Naive thymus-derived CD8-positive, alpha-beta T cell (primary cell): Measurements from ENCODE around the gene CEP135. TPM values are rescaled to one million over a fixed set of nuclear protein-coding genes. Genes with fewer than 3 reads are reported as not detected.

ENCODE experiments used
- ATAC-seq, 2 donors: fragments of 150-1000 bp; cut with Tn5 transposase in 1 of 2; sonication (Bioruptor Pico), chemical (Tn5 transposase) in 1 of 2; 1 replicate in 1 of 2; 2 replicates in 1 of 2; pipeline ENCODE4 v1.10.0; 2021; ENCODE audit warnings: mild to moderate bottlenecking in 2 of 2, moderate library complexity in 2 of 2
- POLR2A ChIA-PET: fragments of 350-600 bp; sonication (Branson Sonifier 250); formaldehyde crosslinking; loops from one replicate; lab custom pipeline; 2021; ENCODE audit warnings: antibody characterized with exemption; lab: Charles Lee
- DNase-seq, 10 donors: peaks; one replicate each; pipeline versions ENCODE4 v3.0.0 to v3.0.0-alpha.2; 2020 to 2022
- H3K27ac Mint-ChIP-seq, 10 donors: one replicate each; pipeline ENCODE4 v1.8.0; 2020 to 2022; ENCODE audit warnings: mild to moderate bottlenecking in 10 of 10, mixed read lengths in 10 of 10, moderate library complexity in 4 of 10, inconsistent platforms in 1 of 10
- H3K27me3 Mint-ChIP-seq, 5 donors: one replicate each; pipeline ENCODE4 v1.8.0; 2021 to 2022; ENCODE audit warnings: mixed read lengths in 5 of 5
- H3K36me3 Mint-ChIP-seq, 3 donors: one replicate each; pipeline ENCODE4 v1.8.0; 2020 to 2022; ENCODE audit warnings: mixed read lengths in 3 of 3, mild to moderate bottlenecking in 2 of 3, inconsistent platforms in 1 of 3
- H3K4me1 Mint-ChIP-seq, 4 donors: one replicate each; pipeline ENCODE4 v1.8.0; 2021 to 2022; ENCODE audit warnings: mixed read lengths in 4 of 4
- H3K4me3 Mint-ChIP-seq, 10 donors: one replicate each; pipeline ENCODE4 v1.8.0; 2020 to 2022; ENCODE audit warnings: mild to moderate bottlenecking in 10 of 10, mixed read lengths in 10 of 10, moderate library complexity in 6 of 10, inconsistent platforms in 1 of 10
- H3K9me3 Mint-ChIP-seq, 9 donors: one replicate each; pipeline ENCODE4 v1.8.0; 2020 to 2022; ENCODE audit warnings: mixed read lengths in 9 of 9, mild to moderate bottlenecking in 3 of 9, inconsistent platforms in 1 of 9, moderate library complexity in 1 of 9
- polyA plus RNA-seq, 3 donors: library from polyadenylated mRNA; unstranded; fragments of 300-500 nt; fragmentation: Illumina TruSeq; gene quantifications; one replicate each; pipeline ENCODE4 v1.2.3, GENCODE V29; 2021
- total RNA-seq, 8 experiments: library from RNA in 2 of 8; stranded (reverse) in 2 of 8; gene quantifications; one replicate each; pipeline ENCODE4 v1.2.3 and lab custom pipeline; 2021 to 2026

CEP135 gene
- total and polyA plus RNA-seq, 5 experiments from 2014 or later: 7.9 to 31.5 (median 13.8) TPM

DNA sequence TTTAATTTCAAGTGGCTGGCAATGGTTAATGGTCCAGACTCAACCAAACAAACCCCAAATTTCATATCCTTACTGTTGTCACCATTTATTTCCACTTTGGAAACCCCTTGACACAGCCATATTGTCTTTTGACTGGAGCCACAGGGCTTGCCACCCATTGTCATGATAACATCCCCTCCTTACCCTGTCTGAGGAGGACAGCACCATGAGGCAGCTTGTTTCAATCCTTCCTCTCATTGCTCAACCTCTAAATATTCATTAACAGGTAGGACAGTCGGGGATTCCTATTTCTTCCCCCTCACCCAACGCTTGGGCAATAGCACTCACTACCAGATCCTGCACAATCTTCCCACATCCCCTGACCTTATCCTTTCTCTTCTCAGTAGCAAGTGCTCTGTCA is 92.1 kb downstream of the CEP135 start:
- DNase-seq: no peak
- ATAC-seq: no peak
- H3K9me3 Mint-ChIP-seq: peaks cover 0 to 2% (median 0%) of the 10 kb centered on the region in 9 donors
- H3K27ac Mint-ChIP-seq: no peak overlapping the region
- H3K4me1 Mint-ChIP-seq: peaks cover 0 to 4% (median 0%) of the 10 kb centered on the region in 4 donors
- H3K4me3 Mint-ChIP-seq: no peak overlapping the region
- POLR2A ChIA-PET: no interaction called here
- no peaks in the 10 kb centered on the region for H3K36me3 Mint-ChIP-seq
- peaks cover 5 to 24% (median 14%) of the 10 kb centered on the region in 5 donors for H3K27me3 Mint-ChIP-seq

DNA sequence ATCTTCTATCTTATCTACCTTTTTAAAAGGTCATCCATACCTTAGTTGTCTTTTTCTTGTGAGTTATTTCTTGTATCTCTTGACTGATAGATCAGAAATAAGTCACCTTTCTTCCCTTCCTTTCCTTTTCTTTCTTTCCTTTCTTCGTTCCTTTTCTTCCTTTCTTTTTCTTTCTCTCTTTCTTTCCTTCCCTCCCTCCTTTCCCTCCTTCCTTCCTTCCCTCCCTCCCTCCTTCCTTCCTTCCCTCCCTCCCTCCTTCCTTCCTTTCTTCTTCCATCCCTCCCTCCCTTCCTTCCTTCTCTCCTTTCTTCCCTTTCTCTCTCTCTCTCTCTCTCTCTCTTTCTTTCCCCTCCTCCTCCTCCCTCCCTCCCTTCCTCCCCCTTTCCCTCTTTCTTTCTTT is 93.5 kb downstream of the CEP135 start:
- DNase-seq (no peak), ATAC-seq (no peak)
- H3K27me3 Mint-ChIP-seq: peaks cover 11 to 37% (median 20%) of the 10 kb centered on the region in 5 donors
- H3K4me1 Mint-ChIP-seq: peaks cover 0 to 4% (median 0%) of the 10 kb centered on the region in 4 donors
- no peak overlapping the region for H3K27ac Mint-ChIP-seq
- H3K4me3 Mint-ChIP-seq: no peak overlapping the region
- POLR2A ChIA-PET: no interaction called here
- peaks cover 0 to 2% (median 0%) of the 10 kb centered on the region in 9 donors for H3K9me3 Mint-ChIP-seq
- no peaks in the 10 kb centered on the region for H3K36me3 Mint-ChIP-seq

GRCh38 chr4:56048383-56048701 is 99.6 kb downstream of the CEP135 start:
- POLR2A ChIA-PET: no interaction called here
- peaks cover 0 to 1% (median 0%) of the 10 kb centered on the region in 9 donors for H3K9me3 Mint-ChIP-seq
- H3K4me1 Mint-ChIP-seq: peaks cover 1 to 15% (median 12%) of the 10 kb centered on the region in 4 donors
- ATAC-seq (no peak), DNase-seq (no peak)
- no peak overlapping the region for H3K27ac Mint-ChIP-seq
- peak overlapping the region in 9 of 10 donors; percentile 52 to 80 (median 71) for H3K4me3 Mint-ChIP-seq
- H3K27me3 Mint-ChIP-seq: peaks cover 25 to 57% (median 39%) of the 10 kb centered on the region in 5 donors
- H3K36me3 Mint-ChIP-seq: peaks cover 0 to 2% (median 0%) of the 10 kb centered on the region in 3 donors

DNA sequence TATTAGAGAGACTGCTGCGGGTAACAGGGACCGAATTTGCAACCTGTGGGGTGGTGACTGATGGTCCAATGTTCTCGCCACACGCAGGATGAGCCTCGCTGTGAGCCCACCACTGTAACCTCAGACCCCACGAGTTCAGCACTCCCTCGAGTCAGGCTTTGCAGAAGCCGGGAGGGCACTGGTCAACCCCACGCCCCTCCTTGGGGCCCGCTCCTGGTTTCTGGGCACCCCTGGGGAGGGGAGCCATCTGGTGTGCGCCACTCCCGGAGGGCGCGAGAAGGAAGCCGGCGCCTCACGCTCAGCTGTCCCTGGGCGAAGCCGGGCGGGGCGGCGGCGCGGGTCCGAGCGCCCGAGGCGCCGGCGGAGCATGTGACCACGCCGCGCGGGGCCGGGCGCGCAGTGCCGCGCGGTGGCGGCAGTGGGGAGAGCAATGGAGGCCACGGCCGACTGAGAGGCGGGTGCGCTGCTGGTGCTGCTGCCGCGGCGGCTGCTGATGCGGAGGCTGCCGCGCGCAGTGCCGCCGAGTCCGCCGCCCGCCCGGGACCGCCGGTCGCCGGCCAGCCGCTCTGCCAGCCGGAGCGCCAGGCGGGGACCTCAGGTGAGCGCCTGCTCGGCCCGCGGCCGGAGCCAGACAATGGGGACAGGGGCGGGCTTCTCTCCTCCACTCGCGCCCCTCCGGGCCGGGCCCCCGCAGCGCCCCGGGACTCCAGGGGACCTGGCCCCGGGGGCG is 100.1 kb downstream of the CEP135 start:
- DNase-seq: peak in 3 of 10 donors; percentile 11 to 14 (median 12)
- Mint-ChIP-seq H3K4me3 (peak overlapping the region; percentile 52 to 80 (median 69)), H3K27me3 (peaks cover 25 to 57% (median 39%) of the 10 kb centered on the region in 5 donors), H3K27ac (no peak overlapping the region), H3K36me3 (peaks cover 0 to 2% (median 0%) of the 10 kb centered on the region in 3 donors), H3K4me1 (peaks cover 1 to 15% (median 12%) of the 10 kb centered on the region in 4 donors), H3K9me3 (peaks cover 0 to 1% (median 0%) of the 10 kb centered on the region in 9 donors)
- POLR2A ChIA-PET: no interaction called here
- peak; percentile 83 for ATAC-seq

- DNase-seq (no peak), ATAC-seq (no peak)
- H3K9me3 Mint-ChIP-seq: peaks cover 0 to 1% (median 0%) of the 10 kb centered on the region in 9 donors
- peaks cover 28 to 61% (median 42%) of the 10 kb centered on the region in 5 donors for H3K27me3 Mint-ChIP-seq
- peaks cover 1 to 15% (median 12%) of the 10 kb centered on the region in 4 donors for H3K4me1 Mint-ChIP-seq
- H3K27ac Mint-ChIP-seq: no peak overlapping the region
- peak overlapping the region in 2 of 10 donors; percentile 5 to 78 for H3K4me3 Mint-ChIP-seq
- H3K36me3 Mint-ChIP-seq: peaks cover 0 to 2% (median 0%) of the 10 kb centered on the region in 3 donors
- POLR2A ChIA-PET: no interaction called here
Observed at GRCh38 chr4:56050625-56051024, 101.9 kb downstream of the CEP135 start.

DNA sequence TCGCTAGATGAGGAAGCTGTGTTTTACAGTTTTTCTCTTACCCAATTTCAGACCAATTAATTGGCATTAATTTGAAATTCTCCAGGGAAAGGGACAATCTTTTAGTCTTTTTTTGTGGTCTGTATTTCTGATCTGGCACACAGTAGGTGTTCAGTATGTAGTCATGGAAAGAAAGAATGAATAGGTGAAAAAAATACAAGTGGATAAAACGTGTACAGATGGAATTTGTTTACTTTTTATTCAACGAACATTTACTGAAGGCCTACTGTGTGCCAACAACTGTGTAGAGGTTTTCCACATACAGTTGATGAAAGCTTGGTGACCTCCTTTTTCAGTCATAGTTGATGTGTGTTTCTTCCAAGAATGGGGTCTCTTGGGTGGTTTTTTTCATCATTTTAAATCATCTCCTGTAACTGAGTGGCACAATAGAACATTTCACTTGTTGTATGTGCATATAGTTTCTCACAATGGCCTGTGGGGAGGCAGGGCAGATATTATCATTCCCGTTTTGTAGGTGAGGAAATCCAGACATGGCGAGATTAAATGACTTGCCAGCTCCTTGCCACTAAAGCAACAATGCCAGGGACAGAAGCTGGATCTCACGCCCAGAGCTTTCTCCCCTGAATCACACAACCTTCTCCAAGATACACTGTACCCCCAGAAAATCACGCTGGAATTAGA is 102.4 kb downstream of the CEP135 start:
- POLR2A ChIA-PET: no interaction called here
- H3K27me3 Mint-ChIP-seq: peaks cover 28 to 59% (median 42%) of the 10 kb centered on the region in 5 donors

DNA sequence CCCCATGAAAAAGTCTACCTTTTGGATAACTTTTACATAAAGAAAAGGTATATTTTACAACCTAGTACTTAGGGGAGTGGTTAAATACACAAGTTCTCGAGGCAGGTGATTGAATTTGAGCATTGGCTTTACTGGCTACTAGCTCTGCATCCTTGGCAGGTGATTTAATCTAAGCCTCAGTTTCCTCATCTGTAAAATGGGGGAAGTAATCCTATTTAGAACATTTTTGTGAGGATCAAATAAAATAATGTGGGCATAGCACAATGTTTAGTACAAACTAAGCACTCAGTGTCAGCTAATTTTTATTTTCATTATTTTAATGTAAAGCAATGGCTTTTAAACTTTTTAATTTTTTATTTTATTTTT is 102.9 kb downstream of the CEP135 start:
- no peak for ATAC-seq
- H3K27ac Mint-ChIP-seq: no peak overlapping the region
- H3K36me3 Mint-ChIP-seq: peaks cover 0 to 2% (median 0%) of the 10 kb centered on the region in 3 donors
- DNase-seq: no peak
- POLR2A ChIA-PET: no interaction called here
- H3K9me3 Mint-ChIP-seq: peaks cover 0 to 1% (median 0%) of the 10 kb centered on the region in 9 donors
- peaks cover 28 to 53% (median 42%) of the 10 kb centered on the region in 5 donors for H3K27me3 Mint-ChIP-seq
- no peak overlapping the region for H3K4me3 Mint-ChIP-seq
- H3K4me1 Mint-ChIP-seq: peaks cover 1 to 15% (median 12%) of the 10 kb centered on the region in 4 donors

More for the DNA sequence above, 102.4 kb downstream of the CEP135 start:
- peaks cover 0 to 2% (median 0%) of the 10 kb centered on the region in 3 donors for H3K36me3 Mint-ChIP-seq
- H3K4me3 Mint-ChIP-seq: no peak overlapping the region
- DNase-seq: no peak
- peaks cover 1 to 15% (median 12%) of the 10 kb centered on the region in 4 donors for H3K4me1 Mint-ChIP-seq
- H3K9me3 Mint-ChIP-seq: peaks cover 0 to 1% (median 0%) of the 10 kb centered on the region in 9 donors
- no peak for ATAC-seq
- no peak overlapping the region for H3K27ac Mint-ChIP-seq

- Mint-ChIP-seq H3K27ac (no peak overlapping the region), H3K36me3 (peaks cover 0 to 2% (median 0%) of the 10 kb centered on the region in 3 donors), H3K27me3 (peaks cover 28 to 45% (median 37%) of the 10 kb centered on the region in 5 donors), H3K4me3 (no peak overlapping the region), H3K4me1 (peaks cover 1 to 15% (median 12%) of the 10 kb centered on the region in 4 donors), H3K9me3 (peaks cover 0 to 1% (median 0%) of the 10 kb centered on the region in 9 donors)
- no peak for ATAC-seq
- DNase-seq: no peak
- POLR2A ChIA-PET: no interaction called here
Observed at GRCh38 chr4:56052481-56052880, 103.7 kb downstream of the CEP135 start.

GRCh38 chr4:56052966-56053365 is 104.2 kb downstream of the CEP135 start:
- Mint-ChIP-seq H3K4me1 (peaks cover 1 to 15% (median 12%) of the 10 kb centered on the region in 4 donors), H3K36me3 (peaks cover 0 to 2% (median 0%) of the 10 kb centered on the region in 3 donors), H3K27ac (no peak overlapping the region), H3K4me3 (no peak overlapping the region), H3K9me3 (peaks cover 0 to 1% (median 0%) of the 10 kb centered on the region in 9 donors), H3K27me3 (peaks cover 28 to 44% (median 38%) of the 10 kb centered on the region in 5 donors)
- ATAC-seq: no peak
- POLR2A ChIA-PET: no interaction called here
- DNase-seq: no peak

- Mint-ChIP-seq H3K27ac (peak overlapping the region in 1 of 10 donors; percentile 40), H3K4me3 (no peak overlapping the region), H3K4me1 (peaks cover 0 to under 1% (median under 1%) of the 10 kb centered on the region in 4 donors), H3K36me3 (peaks cover 0 to 2% (median 0%) of the 10 kb centered on the region in 3 donors), H3K9me3 (peaks cover 0 to 6% (median 0%) of the 10 kb centered on the region in 9 donors), H3K27me3 (peaks cover 20 to 41% (median 29%) of the 10 kb centered on the region in 5 donors)
- POLR2A ChIA-PET: no interaction called here
- no peak for DNase-seq
- no peak for ATAC-seq
Observed at GRCh38 chr4:56055027-56055977, 106.6 kb downstream of the CEP135 start.

DNA sequence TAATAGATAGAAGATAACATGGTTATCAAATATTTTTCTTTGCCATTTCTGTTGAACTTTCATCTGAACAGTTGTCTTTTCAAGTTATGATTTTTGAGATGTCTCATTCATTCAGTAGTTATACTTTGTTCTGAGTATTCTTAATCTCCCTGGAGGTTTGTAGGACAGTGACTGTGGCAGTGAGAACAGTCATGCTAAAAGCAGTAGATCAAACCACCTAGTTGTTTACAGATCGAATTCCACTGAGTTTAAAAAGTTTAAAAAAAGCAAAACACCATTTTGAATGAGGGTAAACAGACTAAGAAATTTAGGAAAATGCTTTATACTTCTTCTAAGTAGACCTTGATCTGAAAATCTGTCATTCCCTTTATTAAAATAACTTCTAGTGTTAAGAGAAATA is 107.2 kb downstream of the CEP135 start:
- no peaks in the 10 kb centered on the region for H3K36me3 Mint-ChIP-seq
- H3K4me1 Mint-ChIP-seq: no peaks in the 10 kb centered on the region
- no peak overlapping the region for H3K4me3 Mint-ChIP-seq
- DNase-seq: no peak
- no peak for ATAC-seq
- H3K27me3 Mint-ChIP-seq: peaks cover 16 to 39% (median 25%) of the 10 kb centered on the region in 5 donors
- H3K27ac Mint-ChIP-seq: no peak overlapping the region
- H3K9me3 Mint-ChIP-seq: peaks cover 0 to 10% (median 0%) of the 10 kb centered on the region in 9 donors
- POLR2A ChIA-PET: no interaction called here

DNA sequence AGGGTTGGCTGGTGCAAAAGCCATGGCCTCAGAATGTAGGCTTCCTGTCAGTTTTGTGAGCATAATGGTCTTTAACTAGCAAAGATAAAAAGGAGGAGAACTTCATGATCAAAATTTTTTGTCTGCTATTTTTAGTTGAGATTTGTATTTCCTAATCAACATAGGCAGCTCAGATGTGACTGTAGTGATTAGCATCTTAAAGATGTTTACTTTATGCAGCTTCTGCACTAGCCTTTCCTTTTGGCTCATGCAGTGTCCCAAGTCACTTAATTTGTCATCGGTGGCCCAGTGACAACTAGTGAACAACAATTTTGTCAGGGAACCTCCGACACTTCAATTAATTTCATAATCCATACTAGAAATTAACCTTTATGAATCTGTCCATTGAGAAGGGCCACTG is 109.8 kb downstream of the CEP135 start:
- Mint-ChIP-seq H3K36me3 (no peaks in the 10 kb centered on the region), H3K9me3 (peaks cover 0 to 10% (median 0%) of the 10 kb centered on the region in 9 donors)

More for the DNA sequence above, 109.8 kb downstream of the CEP135 start:
- ATAC-seq: no peak
- Mint-ChIP-seq H3K27ac (no peak overlapping the region), H3K4me3 (no peak overlapping the region), H3K27me3 (peaks cover 6 to 26% (median 13%) of the 10 kb centered on the region in 5 donors), H3K4me1 (no peaks in the 10 kb centered on the region)
- no peak for DNase-seq
- POLR2A ChIA-PET: no interaction called here
